SHP77 treated with DMSO at 0.1 percent for 48 hours (cell line): ENCODE data around the gene KCND1.

Source experiments
- DNase-seq: peaks from one replicate; lab custom pipeline; 2025; lab: John Stamatoyannopoulos, UW

Gene KCND1

DNA sequence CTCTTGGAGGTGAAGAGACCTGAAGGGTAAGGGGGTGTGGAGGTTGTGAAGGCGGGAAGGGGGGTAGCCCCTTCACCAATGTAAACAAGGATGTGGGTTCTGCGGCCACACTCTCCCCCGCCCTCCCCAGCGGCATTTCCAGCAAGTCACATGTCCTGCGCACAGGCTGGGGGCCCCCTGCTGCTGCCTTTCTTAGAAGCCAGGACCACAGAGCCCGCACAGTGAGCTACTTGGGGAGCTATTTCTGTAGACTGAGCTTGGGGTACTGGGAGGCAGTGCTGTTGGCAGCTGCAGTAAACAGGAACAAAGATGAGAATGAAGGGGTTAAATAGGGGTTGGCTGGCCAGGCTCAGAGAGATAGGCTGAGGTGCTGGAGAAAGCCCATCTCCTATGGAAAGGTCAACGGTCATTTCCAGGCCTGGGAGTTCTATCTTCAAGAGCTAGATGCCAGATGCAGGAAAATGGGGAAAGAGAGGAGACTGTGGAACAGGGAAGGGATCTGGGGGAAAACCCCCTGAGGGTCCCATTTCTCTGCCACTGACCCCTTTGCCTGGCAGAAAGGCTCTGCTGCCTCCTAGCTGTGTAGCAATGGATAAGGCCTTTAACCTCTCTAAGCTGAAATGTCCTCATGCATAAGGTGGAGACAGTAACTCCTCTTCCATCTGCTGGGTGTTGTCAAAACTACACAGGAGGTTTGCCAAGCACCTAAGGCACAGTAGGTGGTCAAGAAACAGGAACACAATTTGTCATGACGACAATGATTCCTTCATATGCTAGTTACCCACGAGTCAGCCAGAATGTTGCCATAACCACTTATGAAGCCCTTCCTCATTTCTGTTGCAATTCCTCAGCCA lies 34.4 kb downstream of the KCND1 start:
- no peak for DNase-seq

DNA sequence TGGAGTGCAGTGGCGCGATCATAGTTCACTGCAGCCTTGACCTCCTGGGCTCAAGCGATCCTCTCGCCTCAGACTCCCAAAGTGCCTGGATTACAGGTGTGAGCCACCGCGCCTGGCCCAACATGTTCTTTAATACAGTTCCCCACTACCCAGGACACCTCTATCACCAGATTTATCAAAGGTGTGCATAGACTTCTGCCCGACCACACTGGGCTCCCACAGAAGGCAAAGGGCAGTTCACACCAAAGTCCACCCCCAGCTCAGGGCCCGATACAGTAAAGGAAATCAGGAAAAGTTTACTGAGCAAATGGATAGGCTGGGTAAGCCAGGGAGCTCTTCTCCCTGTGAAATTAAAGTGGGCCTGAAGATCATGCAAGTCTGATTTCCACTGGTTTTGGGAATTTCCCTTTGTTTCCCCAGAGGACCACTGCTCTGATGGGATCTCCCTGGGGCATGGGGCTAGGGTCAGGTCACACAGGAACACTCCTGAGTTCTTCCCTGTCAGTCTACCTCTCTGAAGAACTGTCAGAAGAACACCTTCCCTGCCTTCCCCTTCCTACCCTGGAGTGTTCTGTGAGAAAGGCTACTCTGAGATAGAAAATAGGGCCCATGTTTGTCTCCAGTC lies 35.1 kb downstream of the KCND1 start:
- DNase-seq = no peak

DNA sequence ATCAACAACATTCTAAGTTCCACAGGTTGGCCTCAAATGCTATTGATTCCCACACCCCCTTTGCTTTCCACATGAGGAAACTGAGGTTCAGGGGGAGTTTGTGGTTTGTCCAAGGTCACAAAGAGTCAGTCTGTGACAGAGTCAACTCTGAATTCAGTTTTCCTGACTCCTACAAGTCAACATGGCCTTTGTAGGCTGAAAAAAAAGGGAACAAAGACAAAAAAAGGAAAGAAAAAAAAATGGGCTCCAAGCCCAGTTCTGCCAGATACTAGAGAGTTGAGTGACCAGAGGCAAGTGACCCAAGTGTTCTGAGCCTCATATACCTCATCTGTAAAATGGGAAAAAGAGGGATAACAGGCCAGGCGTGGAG lies 36.4 kb downstream of the KCND1 start:
- DNase-seq = no peak

DNA sequence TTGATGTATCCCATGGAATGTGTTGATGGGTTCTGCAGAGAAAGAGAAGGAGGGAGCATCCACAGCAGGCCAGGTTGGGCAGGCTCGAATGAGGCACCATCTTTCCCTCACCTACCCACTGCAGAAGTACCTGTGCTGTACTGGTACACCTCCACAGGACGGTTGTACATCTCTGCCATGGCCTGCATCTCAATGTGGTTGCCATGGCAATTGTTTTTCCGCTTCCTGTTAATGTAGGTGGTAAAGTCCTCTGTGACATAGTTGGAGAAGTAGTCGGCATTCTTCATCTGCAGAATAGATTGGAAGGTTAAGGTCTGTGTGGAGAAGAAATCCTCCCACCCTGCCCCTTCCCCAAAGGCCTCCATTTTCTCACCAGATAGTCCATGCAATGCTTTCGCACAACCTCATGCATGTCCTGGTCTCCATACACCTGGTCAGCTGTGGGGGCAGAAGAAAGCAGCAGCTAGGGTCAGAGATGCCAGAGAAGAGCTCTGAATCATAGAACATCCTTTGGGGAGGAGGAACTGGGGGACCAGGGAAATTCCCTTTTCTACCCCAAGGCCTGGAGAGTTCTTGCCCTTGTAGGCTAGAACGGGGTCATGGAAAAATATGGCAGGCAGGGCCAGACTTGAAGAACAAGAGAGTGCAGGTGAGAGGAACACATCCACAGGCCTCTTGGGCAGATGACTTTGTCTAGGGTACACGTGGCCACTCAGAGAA lies 36.9 kb downstream of the KCND1 start:
- no peak for DNase-seq

DNA sequence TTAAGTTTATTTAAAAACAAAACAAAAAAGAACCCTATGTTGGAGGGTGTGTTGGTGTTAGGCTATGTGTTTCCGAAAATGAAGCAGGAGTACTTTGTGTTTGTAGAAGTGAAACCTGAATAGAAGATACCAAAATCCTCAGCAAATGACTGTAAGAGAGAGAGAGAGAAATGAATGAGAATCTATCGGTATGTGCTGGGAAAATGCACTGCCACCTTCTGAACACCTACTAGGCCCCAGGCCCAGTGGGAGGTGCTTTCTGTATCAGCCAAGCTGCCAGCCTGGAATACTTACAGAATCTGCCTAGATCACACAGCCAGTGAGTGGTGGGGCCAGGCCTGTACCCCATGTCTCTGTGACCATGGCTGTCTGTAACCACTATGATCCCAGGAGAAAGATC lies 37.9 kb downstream of the KCND1 start:
- no peak for DNase-seq

DNA sequence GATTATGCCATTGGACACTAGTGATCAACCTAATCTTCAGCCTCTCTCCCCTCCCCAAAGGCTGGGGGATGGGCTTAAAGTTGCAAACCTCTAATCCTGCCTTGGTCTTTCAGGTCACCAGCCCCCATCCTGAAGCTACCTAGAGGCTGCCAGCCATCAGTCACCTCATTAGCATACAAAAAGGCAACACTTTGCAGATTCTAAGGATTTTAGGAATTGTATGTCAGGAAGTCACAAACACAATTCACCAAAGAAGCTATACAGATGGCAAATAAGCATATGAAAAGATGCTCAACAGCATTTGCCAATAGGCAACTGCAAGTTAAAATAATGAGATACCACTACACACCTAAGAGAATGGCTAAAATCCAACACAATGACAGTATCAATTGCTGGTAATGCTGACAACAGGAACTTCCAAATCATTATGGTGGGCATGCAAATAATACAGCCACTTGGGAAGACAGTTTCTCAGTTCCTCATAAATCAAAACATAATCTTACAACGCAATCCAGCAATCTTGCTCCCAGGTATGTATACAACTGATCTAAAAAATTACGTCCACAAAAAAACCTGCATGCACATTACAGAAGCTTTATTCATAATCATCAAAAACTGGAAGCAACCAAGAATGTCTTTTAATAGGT lies 43.8 kb downstream of the KCND1 start:
- no peak for DNase-seq

DNA sequence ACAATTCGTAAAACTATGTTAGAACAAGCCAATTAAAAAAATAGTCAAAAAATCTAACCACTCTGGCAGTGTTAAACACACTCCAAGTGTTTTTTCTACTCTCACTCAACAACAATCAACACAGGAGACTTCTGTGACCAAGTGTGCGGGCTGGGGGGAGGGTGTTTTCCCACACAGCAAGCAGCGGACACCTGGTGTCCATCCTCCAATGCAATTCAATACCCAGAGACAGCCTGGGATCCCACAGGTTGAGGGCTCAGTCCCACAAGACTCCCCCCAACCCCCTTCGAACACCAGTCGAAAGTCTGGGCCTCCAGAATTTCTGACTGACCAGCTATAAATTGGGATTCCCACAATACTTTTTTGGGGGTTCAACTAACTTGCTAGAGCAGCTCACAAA lies 44.5 kb downstream of the KCND1 start:
- DNase-seq = no peak

DNA sequence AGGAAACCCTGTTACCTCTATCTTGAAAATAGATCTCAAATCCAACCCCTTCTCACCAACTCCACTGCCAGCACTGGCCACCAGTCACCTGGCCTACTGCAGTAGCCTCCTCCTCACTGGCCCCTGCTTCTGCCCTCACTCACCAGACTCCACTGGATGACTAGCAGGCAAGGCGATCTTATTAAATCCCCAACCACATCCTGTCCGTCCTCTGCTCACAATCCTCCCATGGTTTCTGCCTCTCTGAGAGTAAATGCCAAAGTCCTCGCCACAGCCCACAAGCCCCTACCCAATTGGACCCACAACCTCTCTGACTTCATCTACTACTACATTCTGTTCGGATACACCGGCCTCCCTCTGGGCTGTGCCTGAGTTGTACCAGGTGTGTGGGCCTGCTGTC lies 47.4 kb downstream of the KCND1 start:
- DNase-seq = no peak

DNA sequence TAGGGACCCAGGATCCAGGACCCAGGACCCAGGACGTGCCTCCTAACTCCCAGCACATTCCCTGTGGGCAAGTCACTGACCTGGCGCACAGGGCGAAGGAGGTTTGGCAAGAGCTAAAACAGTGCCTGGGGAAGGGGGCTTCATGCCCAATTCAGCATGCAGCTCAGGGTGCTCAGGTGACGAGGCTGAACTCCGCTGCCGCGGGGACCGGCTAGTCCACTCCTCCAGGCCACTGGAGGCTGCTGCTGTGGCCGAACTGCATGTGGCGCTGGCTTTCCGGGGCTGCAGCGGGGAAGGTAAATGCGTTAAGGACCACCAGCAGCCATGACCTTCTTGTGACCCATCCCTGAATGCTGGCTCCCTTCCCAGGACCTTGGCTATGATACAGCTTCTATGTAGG lies 47.9 kb downstream of the KCND1 start:
- no peak for DNase-seq

DNA sequence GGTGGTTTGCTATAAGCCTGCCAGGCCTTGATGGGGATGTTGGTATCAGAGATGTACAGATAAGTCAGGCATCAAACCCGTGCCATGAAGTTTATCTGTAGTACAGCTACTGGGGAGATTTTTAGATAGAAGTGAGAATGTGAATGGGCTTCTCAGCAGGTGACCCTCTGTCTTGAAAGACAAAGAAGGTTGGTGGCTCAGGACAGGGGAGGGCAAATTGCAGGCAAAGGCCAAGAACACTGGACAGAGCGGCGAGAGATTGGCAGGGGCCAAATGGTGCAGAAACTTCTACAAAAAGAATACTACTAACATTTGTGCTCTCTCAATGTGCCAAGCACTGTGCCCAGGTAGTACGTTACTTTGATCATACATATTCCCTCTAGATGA lies 50.9 kb downstream of the KCND1 start:
- no peak for DNase-seq

DNA sequence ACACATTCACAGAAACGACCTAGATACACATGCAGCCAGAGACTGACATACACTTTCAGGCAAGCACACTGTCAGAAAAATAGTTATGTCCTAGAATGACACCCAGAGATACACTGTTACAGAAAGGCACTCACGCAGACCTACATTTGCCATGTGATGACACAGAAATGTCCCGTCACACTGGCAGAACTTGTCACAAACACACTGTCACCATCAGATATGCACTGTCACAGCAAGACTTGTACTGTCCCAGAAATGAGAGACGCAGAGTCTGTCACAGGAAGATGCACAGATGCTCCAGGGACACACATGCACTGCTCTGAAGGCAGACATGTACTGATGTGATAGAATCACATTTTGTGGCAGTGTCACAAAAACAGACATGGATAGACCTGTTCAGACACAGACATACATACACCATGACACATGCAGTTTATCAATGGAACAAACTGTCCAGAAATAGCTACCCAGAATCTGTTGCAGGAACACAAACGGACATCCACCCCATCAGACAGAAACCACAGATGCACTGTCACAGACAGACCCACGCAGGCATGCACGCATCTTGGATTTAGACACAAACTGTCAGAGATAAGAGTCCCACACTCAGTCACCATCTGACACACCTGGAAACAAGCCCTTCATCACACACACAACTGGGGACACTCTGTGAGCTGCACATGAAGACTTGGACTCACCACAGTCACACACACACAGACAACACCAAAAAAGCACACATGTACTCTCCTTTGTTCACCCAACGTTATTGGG lies 51.5 kb downstream of the KCND1 start:
- no peak for DNase-seq

DNA sequence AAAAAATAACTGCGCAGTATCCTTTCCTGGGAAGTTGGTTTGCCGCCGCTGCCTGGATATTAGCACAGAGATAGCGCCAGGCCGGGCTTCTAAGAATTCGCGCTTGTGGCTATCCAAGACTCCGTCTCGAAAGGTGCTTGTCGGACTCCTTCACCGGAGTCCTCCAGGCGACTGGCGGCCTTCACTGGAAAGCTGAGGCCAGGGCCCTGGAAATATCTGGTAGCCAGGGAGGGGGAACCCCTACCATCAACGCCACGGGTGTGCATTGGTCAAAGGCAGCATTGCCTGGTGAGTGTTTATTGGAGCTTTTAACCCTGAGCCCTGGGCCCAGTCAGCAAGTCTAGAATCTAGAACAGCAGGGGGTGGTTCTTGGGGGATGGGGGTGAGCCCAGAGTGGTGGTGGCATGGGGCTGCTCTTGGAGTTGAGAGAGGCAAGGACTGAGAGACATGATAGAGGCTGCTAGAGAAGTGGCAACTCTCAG lies 52.2 kb downstream of the KCND1 start:
- DNase-seq = no peak

DNA sequence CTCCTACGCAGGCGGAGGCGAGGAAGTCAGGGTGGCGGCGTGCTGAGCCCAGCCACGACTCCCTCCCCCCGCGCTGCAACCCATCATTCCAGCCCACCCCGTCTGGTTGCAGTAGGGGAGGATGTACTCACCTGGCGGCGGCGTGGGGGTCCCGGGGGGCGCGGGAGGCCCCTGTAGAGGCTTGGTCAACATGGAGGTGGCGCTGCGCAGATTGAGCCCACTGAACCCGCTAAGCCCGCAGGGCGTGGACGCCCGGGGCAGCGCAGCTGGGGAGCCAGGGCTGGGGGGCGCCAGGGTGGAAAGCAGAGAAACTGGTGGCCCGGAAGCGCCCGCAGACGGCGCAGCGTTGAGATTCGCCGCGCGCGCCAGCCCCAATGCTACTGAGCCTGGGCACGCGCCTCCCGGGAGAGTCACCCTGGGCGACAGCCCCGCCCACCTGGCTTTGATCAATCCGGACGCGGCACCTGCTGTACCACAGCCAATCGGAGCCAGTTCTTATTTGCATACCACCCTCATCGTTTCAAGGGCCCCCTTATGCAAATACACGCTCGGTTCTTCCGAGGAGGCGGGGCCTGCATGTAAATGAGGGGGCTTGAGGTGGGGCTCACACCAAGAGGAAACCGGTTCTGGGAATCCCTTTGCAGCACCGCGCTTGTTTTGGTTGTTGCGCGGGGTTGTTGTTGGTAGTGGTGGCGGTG lies 52.9 kb downstream of the KCND1 start, which contains the start of gene PIM2:
PIM2 (minus strand) TSS at position 382 of the 698 bp plus-strand sequence; CDS start at position 192, 190 bp downstream.
- DNase-seq = peak; percentile 60

DNA sequence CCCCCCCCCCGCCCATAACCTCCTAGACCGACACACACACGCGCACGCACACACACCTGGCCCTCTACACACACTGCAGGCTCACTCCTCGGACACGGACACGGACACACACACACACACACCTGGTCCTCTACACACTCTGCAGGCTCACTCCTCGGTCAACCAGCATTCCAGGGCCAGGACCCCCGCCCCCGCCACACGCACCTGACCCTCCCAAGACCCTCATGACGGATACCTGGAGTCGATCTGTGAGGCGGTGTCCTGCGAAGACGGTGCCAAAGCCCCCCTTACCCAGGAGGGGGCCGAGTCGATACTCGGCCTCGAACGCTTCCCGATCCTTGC lies 53.4 kb downstream of the KCND1 start:
- no peak for DNase-seq

DNA sequence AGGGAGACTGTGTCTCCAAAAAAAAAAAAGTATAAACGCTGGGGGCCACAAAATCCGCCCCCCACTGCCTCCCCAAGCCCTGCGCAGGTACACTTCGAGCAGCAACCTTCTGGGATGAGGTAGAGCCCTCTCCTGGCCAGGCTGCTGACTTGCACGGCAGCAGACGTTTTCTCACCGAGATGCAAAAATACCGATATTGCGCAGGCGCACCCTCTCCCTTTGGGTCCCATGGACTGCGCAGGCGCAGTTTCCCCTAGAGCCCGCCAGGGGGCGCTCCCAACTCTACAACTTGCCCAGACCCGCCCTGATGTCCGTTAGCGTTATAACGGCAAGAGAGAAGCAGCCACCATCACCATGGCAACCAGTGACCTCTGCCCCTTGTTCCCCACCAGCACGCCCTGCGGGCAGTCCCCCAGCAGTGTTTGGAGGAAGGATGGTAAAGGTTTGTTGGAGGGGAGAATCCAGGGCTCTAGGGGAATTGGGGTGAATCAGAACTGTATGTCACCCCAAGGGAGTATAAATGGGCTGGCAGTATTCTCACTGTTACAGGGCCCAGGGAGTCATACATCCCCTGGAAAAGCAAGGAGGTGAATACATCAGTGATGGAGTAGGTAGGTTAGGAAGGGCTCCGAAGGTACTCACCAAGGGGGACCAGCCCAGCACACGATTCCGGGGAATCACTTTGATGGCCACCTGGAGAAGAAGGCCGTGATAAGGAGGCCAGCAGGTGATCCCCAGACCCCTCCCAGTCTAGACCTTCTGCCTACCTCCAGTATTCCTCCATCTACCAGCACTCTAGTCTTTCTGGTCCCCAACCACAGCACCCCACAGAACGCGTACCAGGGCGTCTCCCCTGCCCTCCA lies 54.3 kb downstream of the KCND1 start:
- peak; percentile 51 for DNase-seq

DNA sequence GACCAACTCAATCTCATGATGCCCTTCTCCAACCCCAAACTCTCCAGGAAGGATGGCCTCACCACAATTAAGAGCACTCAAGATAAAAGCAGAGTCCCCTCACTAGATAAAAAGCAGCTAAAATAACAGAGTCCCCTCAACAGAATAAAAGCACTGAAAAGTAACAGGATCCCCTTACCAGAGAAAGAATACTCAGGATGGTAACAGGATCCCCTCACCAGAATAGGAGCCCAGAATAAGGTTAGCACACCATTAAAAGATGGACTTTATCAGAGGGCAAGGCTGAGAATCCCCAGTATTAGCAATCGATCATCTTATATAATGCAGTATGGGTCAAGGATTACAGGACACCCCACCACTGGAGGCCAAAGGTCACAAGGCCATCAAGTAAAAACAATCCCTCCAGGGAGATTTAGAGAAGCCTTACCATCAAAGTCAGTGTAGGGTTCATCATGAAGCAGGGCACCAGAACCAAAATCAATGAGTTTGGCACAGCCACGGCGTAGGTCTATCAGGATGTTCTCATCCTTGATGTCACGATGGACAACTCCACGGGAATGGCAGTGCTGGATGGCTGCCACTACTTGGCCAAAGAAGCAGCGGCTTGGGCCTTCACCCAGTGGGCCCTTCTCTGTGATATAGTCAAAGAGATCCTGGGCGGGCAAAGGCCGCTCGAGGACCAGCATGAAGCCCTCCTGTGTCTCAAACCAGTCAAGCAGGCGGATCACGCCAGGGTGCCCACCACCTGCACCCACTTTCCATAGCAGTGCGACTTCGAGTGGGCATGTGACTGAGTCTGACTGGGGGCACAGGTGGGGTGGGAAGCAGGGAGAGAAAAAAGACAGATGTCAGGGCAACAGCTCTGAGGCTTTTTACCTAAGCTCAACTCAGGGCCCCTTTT lies 56.8 kb downstream of the KCND1 start:
- DNase-seq = no peak

DNA sequence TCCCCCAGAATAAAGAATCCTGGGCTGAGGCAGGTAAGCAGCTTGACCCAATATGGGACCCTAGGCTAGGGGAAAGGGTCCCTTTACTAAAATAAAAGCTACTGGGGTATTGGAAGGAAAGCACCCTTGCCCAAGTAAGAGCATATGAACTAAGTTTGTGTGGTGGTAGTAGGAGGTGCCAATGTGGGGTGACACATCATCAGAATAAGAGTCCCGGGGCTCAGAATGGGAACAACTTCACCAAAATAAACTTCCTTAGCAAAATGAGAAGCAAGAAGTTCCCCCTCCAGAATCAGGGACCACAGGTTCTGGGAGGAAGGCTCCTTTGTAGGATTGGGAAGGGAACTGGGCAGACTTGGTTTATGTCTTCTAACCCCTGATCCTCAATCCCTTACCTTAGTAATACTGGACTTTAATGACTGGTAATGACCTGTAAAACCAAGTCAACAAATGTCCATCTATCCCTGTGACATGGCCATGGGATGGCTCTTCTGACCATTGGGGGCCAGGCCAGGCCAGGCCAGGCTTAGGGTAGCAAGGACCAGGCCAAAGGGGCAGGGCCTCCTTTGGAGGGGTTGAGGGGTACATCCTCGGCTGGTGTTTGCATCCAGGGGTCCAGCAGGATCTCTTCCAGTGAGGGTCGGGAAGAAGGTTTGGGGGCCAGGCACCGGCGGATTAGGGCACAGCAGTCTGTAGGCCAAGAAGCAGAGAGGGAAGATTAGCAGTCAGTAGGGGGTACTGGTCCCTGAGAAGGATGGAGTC lies 57.9 kb downstream of the KCND1 start:
- DNase-seq = no peak
